ENCODE measurements around the gene SPATA32.
A peak's percentile ranks its signal among the peaks of the same experiment; 100 is the strongest.
"Not testable (repeated sequence)": the region's sequence is repeated elsewhere in the genome, so short reads cannot be mapped to it uniquely, and the experiment has no call there.

The SPATA32 gene

DNA sequence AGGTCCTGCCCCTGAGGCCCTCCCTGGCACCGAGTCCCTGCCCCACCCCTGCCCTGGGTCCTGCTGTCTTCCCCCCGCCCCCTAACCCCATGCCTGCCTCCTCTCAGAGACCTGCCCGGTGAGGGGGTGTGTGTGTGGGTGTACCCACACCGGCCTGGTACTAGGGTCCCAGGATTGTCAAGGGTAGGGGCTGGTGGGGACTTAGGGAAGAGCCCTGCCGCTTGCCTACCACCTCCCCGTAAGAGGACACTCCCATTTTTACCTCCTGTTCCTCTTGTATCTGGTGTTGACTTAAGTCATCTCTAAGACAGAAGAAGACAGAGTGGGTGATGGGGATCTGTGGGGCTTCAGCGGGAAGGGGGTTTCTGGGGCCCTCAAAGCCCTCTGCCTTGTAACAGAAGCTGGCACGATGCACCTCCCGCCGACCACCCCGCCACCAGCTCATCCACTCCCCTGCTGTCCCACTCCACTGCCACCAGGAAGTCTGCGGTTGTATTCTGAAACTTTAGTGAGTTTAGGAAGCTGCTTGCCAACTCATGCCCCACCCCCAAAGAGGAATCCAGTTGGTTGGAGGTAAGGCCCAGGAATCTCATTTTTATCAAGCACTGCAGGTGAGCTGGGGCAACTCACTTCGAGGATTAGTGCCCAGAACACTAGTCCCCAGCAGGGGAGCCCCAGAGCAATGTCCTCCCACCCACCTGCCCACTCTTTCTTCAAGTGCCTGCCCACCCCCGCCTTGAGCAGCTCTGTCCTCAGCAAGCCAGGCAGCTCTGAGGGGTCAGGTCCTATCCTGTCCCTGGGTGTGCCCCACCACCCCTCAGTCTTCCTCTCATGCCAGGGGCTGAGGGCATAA, 5.6 kb downstream of the SPATA32 start:
- in situ Hi-C loops (cut with HindIII; ENCODE audit: low pct_ligation_motif_present, low pct_unique_long_range_greater_than_20kb, low sequenced_read_pairs): no loop called here

DNA sequence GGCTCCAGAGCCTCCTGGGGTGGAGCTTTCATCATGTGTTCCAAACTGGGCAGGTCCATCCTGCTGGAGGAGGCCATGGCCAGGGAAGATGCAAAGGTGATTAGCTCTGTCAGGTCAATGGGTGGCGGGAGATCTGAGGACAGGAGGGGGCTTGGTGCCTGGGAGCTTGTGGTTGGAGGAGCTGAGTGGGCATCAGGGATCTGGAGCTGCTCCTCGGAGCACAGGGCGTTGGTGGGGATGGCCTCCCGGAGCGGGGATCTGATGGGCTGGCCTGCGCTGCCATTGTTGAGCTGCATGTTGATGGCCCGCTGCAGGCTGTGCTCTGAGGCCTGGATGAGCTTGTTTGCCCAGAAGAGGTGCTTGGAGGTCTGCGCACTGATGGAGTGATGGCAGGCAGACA, 6.5 kb downstream of the SPATA32 start:
- in situ Hi-C loops (cut with HindIII; ENCODE audit: low pct_ligation_motif_present, low pct_unique_long_range_greater_than_20kb, low sequenced_read_pairs): no loop called here
- no peak for DNase-seq

More for the DNA sequence above, 5.6 kb downstream of the SPATA32 start:
- no peak for DNase-seq

DNA sequence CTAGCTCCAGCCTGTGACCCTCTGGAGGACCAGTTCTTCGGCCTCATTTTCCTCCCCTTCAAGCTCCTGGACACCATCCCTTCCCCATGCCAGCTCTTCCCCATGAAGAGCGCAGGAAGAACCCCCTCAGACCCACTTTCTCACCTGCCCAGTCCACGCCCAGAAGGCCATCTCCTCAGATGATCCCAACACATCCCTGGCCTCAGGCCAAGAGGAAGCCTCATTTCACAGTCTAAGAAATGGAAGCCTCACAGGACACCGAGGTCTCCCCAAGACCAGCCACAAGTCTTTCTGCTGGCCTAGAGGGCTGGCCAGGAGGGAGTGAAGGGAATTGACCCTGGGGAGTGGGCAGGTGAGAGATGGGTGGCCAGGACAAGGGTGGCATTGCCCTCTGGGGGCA, 8.0 kb downstream of the SPATA32 start:
- no peak for DNase-seq
- in situ Hi-C loops (cut with HindIII; ENCODE audit: low pct_ligation_motif_present, low pct_unique_long_range_greater_than_20kb, low sequenced_read_pairs): no loop called here

DNA sequence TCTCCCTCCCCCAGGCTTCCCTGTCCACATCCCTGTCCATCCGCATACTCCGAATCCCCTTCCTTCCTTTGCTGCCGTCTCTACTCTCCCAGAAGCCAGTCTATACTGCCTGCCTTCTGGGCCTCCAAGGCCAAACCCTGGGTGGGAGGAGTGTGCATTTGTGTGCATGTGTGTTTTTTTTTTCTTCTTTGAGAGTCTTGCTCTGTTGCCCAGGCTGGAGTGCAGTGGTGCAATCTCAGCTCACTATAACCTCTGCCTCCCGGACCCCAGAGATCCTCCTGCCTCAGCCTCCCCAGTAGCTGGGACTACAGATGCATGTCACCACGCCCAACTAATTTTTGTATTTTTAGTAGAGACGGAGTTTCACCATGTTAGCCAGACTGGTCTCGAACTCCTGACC, 8.7 kb downstream of the SPATA32 start:
- DNase-seq; in situ Hi-C loops (cut with HindIII; ENCODE audit: low pct_ligation_motif_present, low pct_unique_long_range_greater_than_20kb, low sequenced_read_pairs): not testable (repeated sequence)

DNA sequence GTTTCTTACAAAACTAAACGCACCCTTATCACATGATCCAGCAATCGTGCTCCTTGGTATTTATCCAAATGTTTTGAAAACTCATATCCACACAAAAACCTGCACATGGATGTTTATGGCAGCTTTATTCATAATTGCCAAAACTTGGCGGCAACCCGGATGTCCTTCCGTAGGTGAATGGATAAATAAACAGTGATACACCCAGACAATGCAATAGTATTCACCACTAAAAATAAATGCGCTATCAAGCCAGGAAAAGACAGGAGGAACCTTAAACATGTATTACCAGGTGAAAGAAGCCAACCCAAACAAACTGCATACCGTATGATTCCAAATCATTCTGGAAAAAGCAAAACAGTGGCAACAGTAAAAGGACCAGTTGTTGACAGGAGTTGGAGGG, 10.0 kb downstream of the SPATA32 start:
- in situ Hi-C loops (cut with HindIII; ENCODE audit: low pct_ligation_motif_present, low pct_unique_long_range_greater_than_20kb, low sequenced_read_pairs): no loop called here
- DNase-seq: no peak

DNA sequence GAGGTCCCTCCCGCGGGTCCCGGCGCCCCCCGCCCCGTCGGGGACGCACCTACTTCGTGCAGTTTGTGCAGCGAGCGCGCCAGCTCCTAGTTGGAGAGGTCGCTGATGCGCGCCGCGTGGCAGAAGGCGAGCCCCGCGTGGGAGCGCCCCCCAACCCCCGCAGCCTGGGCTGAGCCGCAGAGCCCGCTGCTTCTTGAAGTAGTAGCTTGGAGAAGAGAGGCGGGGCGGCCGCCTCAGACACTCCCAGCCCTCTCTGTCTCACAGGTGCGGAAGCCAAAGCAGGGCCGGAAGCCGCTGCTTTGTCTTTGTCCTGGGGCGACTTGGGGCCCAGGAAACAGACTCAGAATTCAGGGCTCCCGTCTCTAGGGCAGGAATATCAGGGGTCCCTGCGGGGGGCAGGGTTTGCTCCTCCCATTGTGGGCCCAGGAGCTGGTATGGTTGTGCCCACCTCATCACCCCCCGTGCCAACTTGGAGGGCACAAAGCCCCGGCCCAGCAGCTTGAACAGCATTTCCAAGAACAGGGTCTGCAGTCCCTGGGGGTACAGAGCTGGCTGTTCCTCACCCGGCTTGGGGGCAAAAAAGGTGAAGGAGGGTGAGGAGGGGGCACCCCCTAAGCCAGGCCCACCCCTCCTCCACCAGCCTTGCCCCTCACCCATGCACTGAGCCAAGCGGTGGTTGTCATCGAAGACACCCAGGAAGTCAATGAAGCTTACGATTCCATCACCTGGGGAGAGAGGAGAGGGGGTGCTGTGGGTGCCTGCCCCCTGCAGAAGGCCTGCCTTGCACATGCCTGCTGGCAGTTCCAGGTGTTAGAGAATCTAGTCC, 13.5 kb downstream of the SPATA32 start:
- in situ Hi-C loops (cut with HindIII; ENCODE audit: low pct_ligation_motif_present, low pct_unique_long_range_greater_than_20kb, low sequenced_read_pairs): no loop called here
- peak; percentile 57 for DNase-seq

DNA sequence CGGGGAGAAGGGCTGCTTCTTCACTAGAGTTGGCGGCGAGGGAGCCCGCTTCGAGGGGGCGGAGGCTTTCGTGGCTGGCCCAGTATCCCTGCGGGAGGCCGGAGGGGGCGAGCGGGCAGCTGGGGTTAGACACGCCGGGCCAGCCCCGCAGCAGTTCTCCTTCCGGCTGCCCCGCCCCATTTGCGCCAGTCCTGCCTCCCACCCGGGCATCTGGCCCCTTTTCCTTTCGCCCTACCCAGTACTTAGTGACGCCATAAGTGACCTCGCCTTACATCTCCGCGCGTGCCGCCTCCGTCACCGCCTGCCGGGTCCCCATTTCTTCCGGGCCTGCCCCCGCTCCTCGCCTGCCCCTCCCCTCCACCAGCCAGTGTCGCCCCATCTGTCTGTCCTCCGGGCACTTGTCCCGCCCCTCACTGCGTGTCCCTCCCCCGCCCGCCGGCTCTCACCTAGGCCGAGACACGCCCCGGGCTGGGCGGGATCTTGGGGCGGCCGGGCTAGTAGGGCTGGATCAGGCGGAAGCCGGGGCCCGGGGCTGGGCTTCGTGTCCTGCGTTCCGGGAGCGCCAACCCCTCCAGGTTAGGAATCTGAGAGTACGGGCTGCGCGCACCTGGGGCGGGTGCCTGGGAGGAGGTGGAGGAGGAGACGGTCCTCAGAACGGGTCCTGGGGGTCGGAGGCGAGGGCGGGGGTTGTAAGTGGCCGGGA, 14.3 kb downstream of the SPATA32 start:
- in situ Hi-C loops (cut with HindIII; ENCODE audit: low pct_ligation_motif_present, low pct_unique_long_range_greater_than_20kb, low sequenced_read_pairs): no loop called here

DNA sequence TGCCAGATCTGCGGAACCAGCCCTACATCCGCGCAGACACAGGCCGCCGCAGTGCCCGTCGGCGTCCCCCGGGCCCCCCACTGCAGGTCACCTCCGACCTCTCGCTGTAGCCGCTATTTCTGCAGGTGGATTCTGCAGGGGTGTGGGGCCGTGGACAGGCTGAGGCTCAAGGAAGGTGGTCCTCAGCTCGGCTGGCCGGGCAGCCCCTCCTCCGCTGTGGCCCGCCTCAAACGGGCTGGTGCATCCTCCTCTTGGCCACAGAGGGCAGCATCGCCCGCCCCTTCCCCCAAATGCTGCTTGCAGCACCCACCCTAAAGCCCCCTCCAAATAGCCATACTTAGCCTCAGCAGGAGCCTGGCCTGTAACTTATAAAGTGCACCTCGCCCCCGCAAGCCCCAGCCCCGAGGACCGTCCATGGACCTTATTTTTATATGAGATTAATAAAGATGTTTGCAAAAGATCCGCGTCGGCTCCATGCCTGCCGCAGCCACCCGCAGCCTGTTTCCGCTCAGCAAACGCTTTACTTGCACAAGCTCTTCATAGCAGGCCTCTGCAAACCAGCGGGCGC, 14.9 kb downstream of the SPATA32 start:
- DNase-seq: peak; percentile 52
- in situ Hi-C loops (cut with HindIII; ENCODE audit: low pct_ligation_motif_present, low pct_unique_long_range_greater_than_20kb, low sequenced_read_pairs): no loop called here

More for the DNA sequence above, 14.3 kb downstream of the SPATA32 start:
- peak; percentile 96 for DNase-seq

DNA sequence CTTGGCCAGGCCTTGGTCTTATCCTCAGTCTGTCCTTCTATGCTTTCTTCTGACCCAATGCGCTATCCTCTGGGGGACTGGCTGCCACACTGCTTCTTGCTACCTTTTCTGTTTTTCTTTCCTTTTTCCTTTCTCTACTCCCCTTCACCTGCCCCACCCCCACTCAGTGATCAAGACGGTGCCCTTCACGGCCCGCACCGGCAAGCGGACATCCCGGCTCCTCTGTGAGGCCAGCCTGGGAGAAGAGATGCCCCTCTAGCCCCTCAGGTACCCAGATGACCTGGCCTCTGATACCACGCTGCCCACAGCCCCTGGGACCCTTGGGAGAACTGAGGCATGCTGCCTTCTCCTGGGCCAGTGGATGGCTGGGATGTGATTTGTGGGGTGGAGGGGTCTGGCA, 15.6 kb downstream of the SPATA32 start:
- in situ Hi-C loops (cut with HindIII; ENCODE audit: low pct_ligation_motif_present, low pct_unique_long_range_greater_than_20kb, low sequenced_read_pairs): no loop called here
- DNase-seq: no peak

DNA sequence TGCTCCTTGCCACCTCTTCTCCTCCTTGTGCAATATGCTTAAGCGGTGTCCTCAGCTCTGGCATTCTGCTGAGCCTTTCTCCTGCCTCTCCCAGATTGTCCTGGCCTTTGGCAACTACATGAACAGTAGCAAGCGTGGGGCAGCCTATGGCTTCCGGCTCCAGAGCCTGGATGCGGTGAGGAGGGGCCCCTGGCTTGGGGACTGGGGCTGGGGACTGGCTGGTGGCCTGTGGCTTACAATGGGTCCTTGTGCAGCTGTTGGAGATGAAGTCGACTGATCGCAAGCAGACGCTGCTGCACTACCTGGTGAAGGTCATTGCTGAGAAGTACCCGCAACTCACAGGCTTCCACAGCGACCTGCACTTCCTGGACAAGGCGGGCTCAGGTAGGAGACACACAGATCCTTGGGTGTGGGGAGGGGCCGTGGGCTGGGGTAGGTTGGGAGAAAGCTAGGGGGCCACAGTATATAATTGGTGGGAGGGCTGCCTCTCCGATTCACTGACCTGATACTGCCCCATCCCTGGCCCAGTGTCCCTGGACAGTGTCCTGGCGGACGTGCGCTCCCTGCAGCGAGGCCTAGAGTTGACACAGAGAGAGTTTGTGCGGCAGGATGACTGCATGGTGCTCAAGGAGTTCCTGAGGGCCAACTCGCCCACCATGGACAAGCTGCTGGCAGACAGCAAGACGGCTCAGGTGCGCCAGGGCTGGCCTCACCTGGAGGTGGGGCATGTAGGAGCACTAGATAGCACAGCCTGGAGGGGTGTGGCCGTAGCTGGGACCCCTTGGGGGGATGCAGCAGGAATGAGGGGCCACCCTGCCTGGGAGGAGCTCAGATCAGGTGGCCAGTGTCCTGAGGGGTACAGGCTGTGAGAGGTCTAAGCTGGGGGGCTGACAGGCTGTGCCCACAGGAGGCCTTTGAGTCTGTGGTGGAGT, 16.9 kb downstream of the SPATA32 start:
- no peak for DNase-seq
- in situ Hi-C loops (cut with HindIII; ENCODE audit: low pct_ligation_motif_present, low pct_unique_long_range_greater_than_20kb, low sequenced_read_pairs): no loop called here

DNA sequence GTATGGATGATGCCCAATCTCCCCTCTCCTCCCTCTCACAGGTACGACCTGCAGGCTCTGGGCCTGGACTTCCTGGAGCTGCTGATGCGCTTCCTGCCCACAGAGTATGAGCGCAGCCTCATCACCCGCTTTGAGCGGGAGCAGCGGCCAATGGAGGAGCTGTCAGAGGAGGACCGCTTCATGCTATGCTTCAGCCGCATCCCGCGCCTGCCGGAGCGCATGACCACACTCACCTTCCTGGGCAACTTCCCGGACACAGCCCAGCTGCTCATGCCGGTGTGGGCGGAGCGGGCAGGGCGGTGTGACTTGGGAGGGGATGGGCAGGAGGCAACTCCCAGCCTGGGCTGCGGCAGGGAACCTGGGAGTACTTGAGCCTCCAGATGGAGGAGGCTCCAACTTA, 18.1 kb downstream of the SPATA32 start:
- DNase-seq: no peak
- in situ Hi-C loops (cut with HindIII; ENCODE audit: low pct_ligation_motif_present, low pct_unique_long_range_greater_than_20kb, low sequenced_read_pairs): no loop called here

DNA sequence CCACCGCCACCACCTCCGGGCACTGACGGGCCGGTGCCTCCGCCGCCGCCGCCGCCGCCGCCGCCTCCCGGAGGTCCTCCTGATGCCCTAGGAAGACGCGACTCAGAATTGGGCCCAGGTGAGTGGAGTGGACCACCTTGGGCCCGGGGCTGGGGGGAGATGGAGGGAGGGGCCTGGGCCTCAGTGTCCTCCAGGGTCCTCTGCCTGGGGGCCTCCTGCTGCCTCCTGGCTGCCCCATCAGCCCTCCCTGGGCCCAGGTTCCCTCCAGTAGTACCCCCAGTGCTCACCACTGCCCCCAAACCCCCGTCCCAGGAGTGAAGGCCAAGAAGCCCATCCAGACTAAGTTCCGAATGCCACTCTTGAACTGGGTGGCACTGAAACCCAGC, 19.9 kb downstream of the SPATA32 start:
- no peak for DNase-seq
- in situ Hi-C loops (cut with HindIII; ENCODE audit: low pct_ligation_motif_present, low pct_unique_long_range_greater_than_20kb, low sequenced_read_pairs): no loop called here

DNA sequence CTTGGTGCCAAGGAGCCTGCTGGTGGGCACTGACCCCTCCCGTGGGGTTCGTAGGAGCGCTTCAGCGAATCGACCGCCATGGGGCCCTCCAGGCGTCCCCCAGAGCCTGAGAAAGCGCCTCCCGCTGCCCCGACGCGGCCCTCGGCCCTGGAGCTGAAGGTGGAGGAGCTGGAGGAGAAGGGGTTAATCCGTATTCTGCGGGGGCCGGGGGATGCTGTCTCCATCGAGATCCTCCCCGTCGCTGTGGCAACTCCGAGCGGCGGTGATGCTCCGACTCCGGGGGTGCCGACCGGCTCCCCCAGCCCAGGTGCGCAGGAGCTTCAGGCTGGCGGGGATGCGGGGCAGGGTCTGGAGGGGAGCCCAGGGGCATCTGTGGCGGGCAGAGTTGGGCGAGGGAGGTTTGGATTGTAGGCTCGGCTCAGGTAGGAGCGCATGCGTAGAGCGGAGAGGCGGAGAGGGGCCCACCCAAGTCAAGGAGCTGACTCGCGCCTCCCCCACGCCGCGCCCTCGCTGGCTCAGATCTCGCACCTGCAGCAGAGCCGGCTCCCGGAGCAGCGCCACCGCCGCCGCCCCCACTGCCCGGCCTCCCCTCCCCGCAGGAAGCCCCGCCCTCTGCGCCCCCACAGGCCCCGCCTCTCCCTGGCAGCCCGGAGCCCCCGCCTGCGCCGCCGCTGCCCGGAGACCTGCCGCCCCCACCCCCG, 20.4 kb downstream of the SPATA32 start:
- in situ Hi-C loops (cut with HindIII; ENCODE audit: low pct_ligation_motif_present, low pct_unique_long_range_greater_than_20kb, low sequenced_read_pairs): no loop called here
- DNase-seq: no peak

DNA sequence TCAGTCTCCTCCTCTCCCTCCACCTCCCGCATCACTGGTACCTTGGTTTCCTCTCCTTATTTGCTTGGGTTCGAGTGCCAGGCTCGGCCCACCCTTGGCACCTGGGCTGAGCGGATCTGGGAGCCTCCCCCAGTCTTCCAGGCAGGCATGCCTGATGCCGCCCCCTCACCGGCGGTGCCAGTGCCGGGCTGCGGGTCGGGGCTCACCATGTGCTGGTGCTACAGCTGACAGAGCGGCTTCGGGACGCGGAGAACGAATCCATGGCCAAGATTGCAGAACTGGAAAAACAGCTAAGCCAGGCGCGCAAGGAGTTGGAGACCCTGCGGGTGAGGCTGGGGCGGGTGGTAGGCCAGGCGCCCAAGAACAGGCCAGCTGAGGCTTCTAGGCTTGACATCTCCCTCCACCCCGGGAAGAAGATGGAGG, 21.0 kb downstream of the SPATA32 start:
- no peak for DNase-seq
- in situ Hi-C loops (cut with HindIII; ENCODE audit: low pct_ligation_motif_present, low pct_unique_long_range_greater_than_20kb, low sequenced_read_pairs): no loop called here

DNA sequence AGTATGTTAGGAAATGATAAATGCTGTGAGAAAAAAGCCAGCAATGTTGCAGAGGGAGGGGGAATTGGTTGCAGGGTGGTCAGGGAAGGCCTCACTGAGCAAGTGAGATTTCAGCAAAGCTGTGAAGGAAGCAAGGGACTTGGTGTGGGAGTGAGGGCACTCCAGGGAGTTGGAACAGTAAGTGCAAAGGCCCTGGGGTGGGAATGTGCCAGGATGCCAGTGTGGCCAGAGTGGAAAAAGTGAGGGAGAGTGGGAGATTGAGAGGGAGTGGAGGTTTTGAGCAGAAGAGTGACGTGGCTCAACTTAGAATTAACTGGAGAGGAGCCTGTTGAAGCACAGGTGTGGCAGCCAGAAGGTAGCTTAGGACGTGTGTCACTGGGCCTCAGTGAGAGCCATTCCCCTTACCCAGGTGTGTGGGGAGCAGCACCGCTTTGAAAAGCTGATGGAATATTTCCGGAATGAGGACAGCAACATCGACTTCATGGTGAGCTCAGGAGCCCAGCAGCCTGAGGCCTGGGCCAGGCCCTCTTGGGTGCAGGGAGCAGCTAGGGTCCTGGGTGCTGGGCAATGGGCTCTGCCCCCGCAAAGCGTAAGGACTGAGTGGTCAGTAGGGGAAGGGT, 23.6 kb downstream of the SPATA32 start:
- in situ Hi-C loops (cut with HindIII; ENCODE audit: low pct_ligation_motif_present, low pct_unique_long_range_greater_than_20kb, low sequenced_read_pairs): no loop called here

DNA sequence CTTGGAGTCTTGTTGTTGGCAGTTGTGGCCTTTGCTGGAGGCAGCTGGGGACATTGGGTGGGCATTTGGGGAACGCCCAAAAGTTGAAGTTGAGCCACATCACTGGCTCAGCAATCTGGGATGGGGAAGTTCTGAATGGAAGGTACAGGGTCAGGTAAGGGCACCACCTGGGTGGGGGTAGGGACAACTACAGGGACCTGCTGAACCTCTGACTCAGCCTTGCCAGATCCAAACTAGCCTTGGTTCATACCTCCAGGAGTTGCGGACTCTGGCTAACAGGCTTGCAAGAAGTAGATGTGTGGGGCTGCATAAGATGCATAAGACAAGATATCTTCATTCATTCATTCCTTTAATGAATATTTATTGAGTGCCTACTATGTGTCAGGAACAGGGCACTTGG, 24.2 kb downstream of the SPATA32 start:
- no peak for DNase-seq
- in situ Hi-C loops (cut with HindIII; ENCODE audit: low pct_ligation_motif_present, low pct_unique_long_range_greater_than_20kb, low sequenced_read_pairs): no loop called here

More for the DNA sequence above, 23.6 kb downstream of the SPATA32 start:
- no peak for DNase-seq

DNA sequence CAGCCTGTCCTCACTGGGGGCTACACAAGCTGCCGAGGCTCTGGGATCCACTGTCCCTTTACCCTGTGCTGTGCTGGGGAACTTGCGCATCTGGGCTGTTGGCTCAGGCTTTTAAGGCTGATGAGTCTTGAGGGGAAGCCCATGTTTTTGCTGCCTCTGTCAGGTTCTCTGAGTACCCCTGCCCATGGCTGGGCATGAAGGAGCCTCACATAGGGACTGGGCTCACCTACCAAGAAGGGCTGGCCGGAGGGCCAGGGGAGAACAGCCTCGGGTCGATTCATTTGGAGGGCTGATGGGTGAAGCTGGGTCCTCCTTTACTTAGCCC, 25.6 kb downstream of the SPATA32 start:
- no peak for DNase-seq
- in situ Hi-C loops (cut with HindIII; ENCODE audit: low pct_ligation_motif_present, low pct_unique_long_range_greater_than_20kb, low sequenced_read_pairs): no loop called here

Measured in ACHN (cell line).